Measurements from ENCODE around the gene ROBO1. TPM values are rescaled to one million over a fixed set of nuclear protein-coding genes. Genes with fewer than 3 reads are reported as not detected.

ROBO1 gene
- total RNA-seq, 2 experiments from 2014 or later, result 0.12 to 0.20 TPM

DNA sequence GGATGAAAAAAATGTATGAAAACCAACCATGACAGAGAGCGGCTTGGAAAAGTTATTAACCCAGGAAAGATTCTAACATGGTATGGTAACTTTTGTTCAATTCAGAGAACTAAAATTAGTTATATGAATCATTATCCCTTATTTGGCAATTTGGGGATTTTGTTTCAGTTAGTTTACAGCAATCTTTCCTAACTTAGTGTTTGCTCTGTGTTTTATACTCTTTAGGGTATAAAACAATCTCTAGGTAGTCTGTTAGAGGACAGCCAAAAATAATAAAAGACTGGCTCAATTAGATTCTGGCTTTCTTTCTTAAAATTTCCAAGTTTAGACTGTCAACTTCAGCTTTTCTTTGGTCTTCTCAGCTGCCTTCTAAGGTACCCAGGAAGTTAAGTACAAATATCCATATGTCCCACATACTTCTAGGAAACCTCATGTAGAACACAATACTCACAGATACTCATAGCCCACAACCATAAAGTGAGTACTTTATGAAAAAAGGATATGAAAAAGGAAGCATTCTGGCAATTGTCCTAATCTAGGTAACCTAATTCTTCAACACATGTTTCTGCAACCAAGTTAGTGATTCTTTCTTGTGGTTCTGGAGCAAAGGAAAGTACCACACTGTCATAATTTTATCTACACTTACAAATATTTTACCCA lies 849.3 kb downstream of the ROBO1 start:
- H3K4me1 Mint-ChIP-seq (ENCODE audit: low read depth), result no peaks in the 10 kb centered on the region
- H3K27ac Mint-ChIP-seq, result no peak overlapping the region
- no peak overlapping the region for H3K4me3 Mint-ChIP-seq
- CTCF ChIA-PET, result no interaction called here
- intact Hi-C loops (cut with micrococcal nuclease), result no loop called here
- H3K9me3 Mint-ChIP-seq, result peaks cover 2% of the 10 kb centered on the region
- no peak for DNase-seq
- H3K27me3 Mint-ChIP-seq (ENCODE audit: low read depth), result no peaks in the 10 kb centered on the region
- no peaks in the 10 kb centered on the region for H3K36me3 Mint-ChIP-seq (ENCODE audit: low read depth)

- no peak for DNase-seq
- Mint-ChIP-seq H3K9me3 (peaks cover 2% of the 10 kb centered on the region), H3K27ac (no peak overlapping the region), H3K27me3 (ENCODE audit: low read depth) (no peaks in the 10 kb centered on the region), H3K36me3 (ENCODE audit: low read depth) (no peaks in the 10 kb centered on the region), H3K4me1 (ENCODE audit: low read depth) (no peaks in the 10 kb centered on the region), H3K4me3 (no peak overlapping the region)
- CTCF ChIA-PET, result no interaction called here
- intact Hi-C loops (cut with micrococcal nuclease), result no loop called here
These were observed 850.3 kb downstream of the ROBO1 start for GRCh38 chr3:78917536-78917935.

GRCh38 chr3:78913711-78914110 lies 854.1 kb downstream of the ROBO1 start:
- Mint-ChIP-seq H3K27ac (no peak overlapping the region), H3K4me1 (ENCODE audit: low read depth) (no peaks in the 10 kb centered on the region), H3K9me3 (peaks cover 2% of the 10 kb centered on the region), H3K4me3 (no peak overlapping the region), H3K27me3 (ENCODE audit: low read depth) (no peaks in the 10 kb centered on the region), H3K36me3 (ENCODE audit: low read depth) (no peaks in the 10 kb centered on the region)
- CTCF ChIA-PET, result no interaction called here
- no peak for DNase-seq
- intact Hi-C loops (cut with micrococcal nuclease), result no loop called here

GRCh38 chr3:78912687-78913086 lies 855.1 kb downstream of the ROBO1 start:
- Mint-ChIP-seq H3K9me3 (peaks cover 2% of the 10 kb centered on the region), H3K4me3 (no peak overlapping the region), H3K36me3 (ENCODE audit: low read depth) (no peaks in the 10 kb centered on the region), H3K4me1 (ENCODE audit: low read depth) (no peaks in the 10 kb centered on the region), H3K27ac (no peak overlapping the region), H3K27me3 (ENCODE audit: low read depth) (no peaks in the 10 kb centered on the region)
- intact Hi-C loops (cut with micrococcal nuclease), result no loop called here
- CTCF ChIA-PET, result no interaction called here
- no peak for DNase-seq

GRCh38 chr3:78912259-78912658 lies 855.5 kb downstream of the ROBO1 start:
- Mint-ChIP-seq H3K36me3 (ENCODE audit: low read depth) (no peaks in the 10 kb centered on the region), H3K27me3 (ENCODE audit: low read depth) (no peaks in the 10 kb centered on the region), H3K9me3 (peaks cover 2% of the 10 kb centered on the region), H3K4me3 (no peak overlapping the region), H3K4me1 (ENCODE audit: low read depth) (no peaks in the 10 kb centered on the region), H3K27ac (no peak overlapping the region)
- intact Hi-C loops (cut with micrococcal nuclease), result no loop called here
- CTCF ChIA-PET, result no interaction called here
- no peak for DNase-seq

GRCh38 chr3:78911394-78911793 lies 856.4 kb downstream of the ROBO1 start:
- Mint-ChIP-seq H3K9me3 (peaks cover 2% of the 10 kb centered on the region), H3K36me3 (ENCODE audit: low read depth) (no peaks in the 10 kb centered on the region), H3K4me3 (no peak overlapping the region), H3K27me3 (ENCODE audit: low read depth) (no peaks in the 10 kb centered on the region), H3K4me1 (ENCODE audit: low read depth) (no peaks in the 10 kb centered on the region), H3K27ac (no peak overlapping the region)
- CTCF ChIA-PET, result no interaction called here
- intact Hi-C loops (cut with micrococcal nuclease), result no loop called here
- DNase-seq, result no peak

DNA sequence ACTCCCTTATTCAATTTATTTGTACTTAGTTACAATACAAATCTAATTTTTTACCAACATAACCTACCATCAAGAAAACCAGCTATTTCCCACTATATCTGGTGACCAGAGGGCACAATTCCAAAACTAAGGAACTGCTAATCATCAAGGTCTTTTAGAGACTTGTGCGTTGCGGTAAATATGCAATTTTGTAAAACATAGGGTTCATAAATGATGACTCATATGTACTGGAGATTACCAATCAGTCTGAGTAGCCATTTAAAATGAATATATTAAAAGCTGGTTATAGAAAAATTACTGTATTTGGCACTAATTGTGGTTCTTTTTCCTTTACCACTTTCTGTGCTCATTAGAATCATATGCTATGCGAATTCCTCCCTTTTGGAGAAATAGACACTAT lies 859.6 kb downstream of the ROBO1 start:
- Mint-ChIP-seq H3K27me3 (ENCODE audit: low read depth) (no peaks in the 10 kb centered on the region), H3K36me3 (ENCODE audit: low read depth) (no peaks in the 10 kb centered on the region), H3K4me1 (ENCODE audit: low read depth) (no peaks in the 10 kb centered on the region), H3K27ac (no peak overlapping the region), H3K4me3 (no peak overlapping the region), H3K9me3 (peaks cover 2% of the 10 kb centered on the region)
- DNase-seq, result no peak
- CTCF ChIA-PET, result interaction anchor here (0.6 kb wide), 1 partner anchor 305 kb away, joined by 4 read pairs; no protein-coding TSS in a partner anchor
- intact Hi-C loops (cut with micrococcal nuclease), result no loop called here

- no peaks in the 10 kb centered on the region for H3K36me3 Mint-ChIP-seq (ENCODE audit: low read depth)
- H3K4me1 Mint-ChIP-seq (ENCODE audit: low read depth), result no peaks in the 10 kb centered on the region
- intact Hi-C loops (cut with micrococcal nuclease), result no loop called here
- peaks cover 2% of the 10 kb centered on the region for H3K9me3 Mint-ChIP-seq
- H3K27ac Mint-ChIP-seq, result no peak overlapping the region
- CTCF ChIA-PET, result no interaction called here
- DNase-seq, result no peak
- no peaks in the 10 kb centered on the region for H3K27me3 Mint-ChIP-seq (ENCODE audit: low read depth)
- no peak overlapping the region for H3K4me3 Mint-ChIP-seq
These were observed 860.4 kb downstream of the ROBO1 start for GRCh38 chr3:78907367-78907766.

DNA sequence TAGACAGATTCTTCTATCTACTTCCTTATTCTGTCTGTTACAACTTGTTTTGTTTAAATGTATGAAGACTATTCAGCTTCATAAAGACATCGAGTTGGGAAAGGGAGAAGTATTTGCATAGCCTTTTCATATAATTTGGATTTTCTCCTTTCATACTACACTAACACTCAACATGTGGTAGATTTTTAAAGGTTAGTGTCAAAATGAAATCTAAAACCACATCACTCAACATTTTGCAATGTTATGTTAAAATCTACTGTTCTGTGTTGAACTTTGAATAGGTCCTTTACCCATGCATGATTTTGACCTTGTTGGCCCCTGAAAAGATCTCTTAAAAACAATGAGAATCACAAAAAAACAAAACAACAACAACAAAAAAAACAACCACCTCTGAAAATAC lies 860.9 kb downstream of the ROBO1 start:
- Mint-ChIP-seq H3K27me3 (ENCODE audit: low read depth) (no peaks in the 10 kb centered on the region), H3K27ac (no peak overlapping the region), H3K4me1 (ENCODE audit: low read depth) (no peaks in the 10 kb centered on the region), H3K4me3 (no peak overlapping the region), H3K36me3 (ENCODE audit: low read depth) (no peaks in the 10 kb centered on the region), H3K9me3 (peaks cover 2% of the 10 kb centered on the region)
- intact Hi-C loops (cut with micrococcal nuclease), result no loop called here
- CTCF ChIA-PET, result no interaction called here
- no peak for DNase-seq

GRCh38 chr3:78906245-78906644 lies 861.6 kb downstream of the ROBO1 start:
- Mint-ChIP-seq H3K36me3 (ENCODE audit: low read depth) (no peaks in the 10 kb centered on the region), H3K27ac (no peak overlapping the region), H3K4me1 (ENCODE audit: low read depth) (no peaks in the 10 kb centered on the region), H3K9me3 (peaks cover 2% of the 10 kb centered on the region), H3K4me3 (no peak overlapping the region), H3K27me3 (ENCODE audit: low read depth) (no peaks in the 10 kb centered on the region)
- intact Hi-C loops (cut with micrococcal nuclease), result no loop called here
- CTCF ChIA-PET, result no interaction called here
- no peak for DNase-seq

GRCh38 chr3:78905700-78906099 lies 862.1 kb downstream of the ROBO1 start:
- no peaks in the 10 kb centered on the region for H3K27me3 Mint-ChIP-seq (ENCODE audit: low read depth)
- H3K4me3 Mint-ChIP-seq, result no peak overlapping the region
- CTCF ChIA-PET, result no interaction called here
- no peaks in the 10 kb centered on the region for H3K36me3 Mint-ChIP-seq (ENCODE audit: low read depth)
- H3K4me1 Mint-ChIP-seq (ENCODE audit: low read depth), result no peaks in the 10 kb centered on the region
- DNase-seq, result no peak
- intact Hi-C loops (cut with micrococcal nuclease), result no loop called here
- no peak overlapping the region for H3K27ac Mint-ChIP-seq
- peaks cover 2% of the 10 kb centered on the region for H3K9me3 Mint-ChIP-seq

- no peak for DNase-seq
- intact Hi-C loops (cut with micrococcal nuclease), result no loop called here
- H3K27ac Mint-ChIP-seq, result no peak overlapping the region
- no peaks in the 10 kb centered on the region for H3K27me3 Mint-ChIP-seq (ENCODE audit: low read depth)
- CTCF ChIA-PET, result no interaction called here
- H3K36me3 Mint-ChIP-seq (ENCODE audit: low read depth), result no peaks in the 10 kb centered on the region
- H3K4me1 Mint-ChIP-seq (ENCODE audit: low read depth), result no peaks in the 10 kb centered on the region
- H3K4me3 Mint-ChIP-seq, result no peak overlapping the region
- peaks cover 5% of the 10 kb centered on the region for H3K9me3 Mint-ChIP-seq
These were observed 866.3 kb downstream of the ROBO1 start for GRCh38 chr3:78901544-78901943.

- CTCF ChIA-PET, result no interaction called here
- H3K27ac Mint-ChIP-seq, result no peak overlapping the region
These were observed 866.9 kb downstream of the ROBO1 start for GRCh38 chr3:78900880-78901279.

More at GRCh38 chr3:78900880-78901279, 866.9 kb downstream of the ROBO1 start:
- no peaks in the 10 kb centered on the region for H3K36me3 Mint-ChIP-seq (ENCODE audit: low read depth)
- no peak overlapping the region for H3K4me3 Mint-ChIP-seq
- no peaks in the 10 kb centered on the region for H3K27me3 Mint-ChIP-seq (ENCODE audit: low read depth)
- peaks cover 5% of the 10 kb centered on the region for H3K9me3 Mint-ChIP-seq
- H3K4me1 Mint-ChIP-seq (ENCODE audit: low read depth), result no peaks in the 10 kb centered on the region
- intact Hi-C loops (cut with micrococcal nuclease), result no loop called here
- DNase-seq, result no peak

Data from activated naive CD4-positive, alpha-beta T cell treated with anti-CD3 and anti-CD28 coated beads for 36 hours (primary cell).